ENCODE data around the gene PPP1R9B.
A peak's percentile ranks its signal among the peaks of the same experiment; 100 is the strongest.

Gene PPP1R9B

DNA sequence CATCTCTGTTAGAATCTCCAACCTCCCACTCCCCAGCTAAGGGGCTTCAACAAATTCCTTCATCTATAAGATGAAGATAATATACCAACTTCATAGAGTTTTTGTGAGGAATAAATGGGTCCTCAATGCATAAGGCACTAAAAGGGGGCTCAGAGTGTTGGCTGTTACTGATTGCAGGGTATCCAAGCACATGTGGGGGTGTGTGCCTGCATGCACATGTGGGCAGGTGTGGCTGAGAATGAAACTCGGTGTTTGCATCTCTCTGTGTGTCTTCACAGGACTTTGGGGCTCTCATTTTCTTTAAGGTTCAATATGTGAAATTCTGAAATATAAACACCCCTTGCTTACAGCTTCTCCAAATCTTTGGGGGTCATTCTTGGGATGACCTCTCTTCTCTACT is 4.1 kb upstream of the PPP1R9B start:
- no peak for DNase-seq

DNA sequence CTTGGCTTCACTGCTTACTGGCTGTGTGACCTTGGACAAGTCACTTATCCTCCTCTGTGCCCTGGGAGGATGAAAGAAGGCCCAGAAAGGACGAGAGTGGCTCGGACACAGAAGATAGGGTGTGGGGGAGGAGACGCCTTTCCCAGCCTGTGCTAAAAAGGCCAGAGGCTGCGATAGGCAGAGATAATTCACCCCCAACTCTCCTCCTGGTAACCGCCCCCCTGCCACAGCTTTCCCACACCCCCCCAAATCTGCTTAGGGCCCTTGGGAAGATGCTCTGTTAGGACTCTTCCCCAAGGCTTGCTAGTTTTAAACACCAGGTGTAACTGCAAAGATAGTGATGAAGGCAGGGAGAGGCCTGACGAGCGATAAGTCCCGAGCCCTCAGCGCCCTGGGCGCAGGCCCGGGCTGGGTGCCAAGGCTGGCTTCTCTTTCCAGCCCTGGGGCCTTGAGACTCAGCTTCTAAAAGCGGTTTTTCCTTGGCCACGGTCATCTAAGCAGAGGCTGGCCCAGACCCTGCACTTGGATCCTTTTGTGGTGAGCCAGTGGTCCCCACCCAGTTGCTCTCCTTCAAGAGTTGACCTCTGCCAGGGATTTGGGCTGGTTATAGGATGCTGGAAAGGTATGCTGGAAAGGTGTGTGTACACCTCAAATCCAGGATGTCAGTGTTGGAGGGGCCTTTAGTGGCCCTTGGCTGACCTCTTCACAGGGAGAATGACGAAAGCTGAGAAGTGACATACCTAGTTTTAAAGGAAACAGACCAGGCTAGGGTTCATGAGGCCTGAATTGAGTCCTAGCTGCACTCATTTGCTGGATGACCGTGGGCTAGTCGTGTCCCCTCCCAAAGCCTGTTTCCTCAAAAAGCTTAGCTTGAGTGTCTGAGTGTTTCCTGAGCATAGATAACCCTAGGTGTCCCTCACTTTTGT is 3.4 kb upstream of the PPP1R9B start:
- no peak for DNase-seq

DNA sequence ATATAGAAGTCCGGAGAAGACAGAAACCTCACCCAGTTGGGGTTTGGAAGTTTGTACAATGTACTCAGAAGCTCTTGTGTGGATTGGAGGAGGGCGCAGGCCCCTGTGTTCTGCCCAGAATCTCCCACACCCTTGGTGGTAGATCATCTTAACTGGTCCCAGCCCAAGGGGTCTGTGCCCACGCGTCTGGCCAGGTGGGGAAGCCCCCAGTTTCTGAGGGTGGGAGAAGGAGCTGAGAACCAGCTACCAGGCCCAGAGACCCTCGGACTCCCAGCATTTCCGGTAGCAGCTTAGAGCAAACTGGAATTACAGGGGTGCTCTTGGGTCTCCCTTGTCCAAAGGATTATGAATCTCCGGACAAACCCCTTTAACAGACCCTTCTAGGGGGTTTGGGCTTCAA is 2.3 kb upstream of the PPP1R9B start:
- no peak for DNase-seq

- DNase-seq: peak; percentile 71
Measured at GRCh38 chr17:50151937-50152547, 1.6 kb upstream of the PPP1R9B start.

DNA sequence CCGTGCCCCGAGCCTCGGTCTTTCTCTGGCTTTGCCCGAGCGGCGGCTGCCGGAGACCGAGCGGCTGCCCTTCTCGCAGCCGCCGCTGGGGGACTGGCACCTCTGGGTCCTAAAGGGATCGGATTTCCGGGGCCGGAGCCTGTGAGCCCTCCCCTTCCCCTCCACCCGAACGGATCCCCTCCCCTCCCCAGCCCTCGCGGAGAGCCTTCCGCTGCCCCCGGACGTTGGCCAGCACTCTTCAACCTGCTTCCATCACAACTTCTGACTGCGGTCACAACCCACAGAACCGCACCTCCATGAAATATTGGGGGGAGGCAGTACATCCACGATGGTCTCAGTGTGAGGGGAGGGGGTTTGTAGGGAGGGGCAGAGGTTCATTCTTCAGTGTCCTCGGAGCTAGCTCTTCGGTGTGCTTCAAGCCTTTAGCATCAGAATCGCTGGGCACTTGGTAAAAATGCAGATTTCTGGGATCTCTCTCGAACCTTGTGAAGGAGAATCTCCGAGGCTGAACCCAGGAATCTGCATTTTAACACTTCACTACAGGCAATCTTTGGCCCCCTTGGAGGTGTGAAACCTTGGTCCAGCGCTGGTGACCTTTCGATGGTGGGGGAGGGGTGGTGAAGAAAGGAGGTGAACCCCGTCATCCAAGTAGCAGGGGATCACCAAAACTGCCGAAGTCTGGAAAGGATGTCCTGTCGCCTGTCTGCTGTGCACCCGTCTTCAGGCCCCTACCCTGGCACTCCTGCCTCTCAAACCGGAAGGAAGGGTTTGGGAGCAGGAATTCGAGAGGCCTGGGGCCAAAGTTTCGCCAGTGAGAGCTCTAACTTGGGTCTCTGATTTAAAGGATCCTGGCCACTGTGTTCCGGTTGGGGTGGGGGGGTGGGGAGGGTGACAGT is 812 bp upstream of the PPP1R9B start:
- peak; percentile 77 for DNase-seq

DNA sequence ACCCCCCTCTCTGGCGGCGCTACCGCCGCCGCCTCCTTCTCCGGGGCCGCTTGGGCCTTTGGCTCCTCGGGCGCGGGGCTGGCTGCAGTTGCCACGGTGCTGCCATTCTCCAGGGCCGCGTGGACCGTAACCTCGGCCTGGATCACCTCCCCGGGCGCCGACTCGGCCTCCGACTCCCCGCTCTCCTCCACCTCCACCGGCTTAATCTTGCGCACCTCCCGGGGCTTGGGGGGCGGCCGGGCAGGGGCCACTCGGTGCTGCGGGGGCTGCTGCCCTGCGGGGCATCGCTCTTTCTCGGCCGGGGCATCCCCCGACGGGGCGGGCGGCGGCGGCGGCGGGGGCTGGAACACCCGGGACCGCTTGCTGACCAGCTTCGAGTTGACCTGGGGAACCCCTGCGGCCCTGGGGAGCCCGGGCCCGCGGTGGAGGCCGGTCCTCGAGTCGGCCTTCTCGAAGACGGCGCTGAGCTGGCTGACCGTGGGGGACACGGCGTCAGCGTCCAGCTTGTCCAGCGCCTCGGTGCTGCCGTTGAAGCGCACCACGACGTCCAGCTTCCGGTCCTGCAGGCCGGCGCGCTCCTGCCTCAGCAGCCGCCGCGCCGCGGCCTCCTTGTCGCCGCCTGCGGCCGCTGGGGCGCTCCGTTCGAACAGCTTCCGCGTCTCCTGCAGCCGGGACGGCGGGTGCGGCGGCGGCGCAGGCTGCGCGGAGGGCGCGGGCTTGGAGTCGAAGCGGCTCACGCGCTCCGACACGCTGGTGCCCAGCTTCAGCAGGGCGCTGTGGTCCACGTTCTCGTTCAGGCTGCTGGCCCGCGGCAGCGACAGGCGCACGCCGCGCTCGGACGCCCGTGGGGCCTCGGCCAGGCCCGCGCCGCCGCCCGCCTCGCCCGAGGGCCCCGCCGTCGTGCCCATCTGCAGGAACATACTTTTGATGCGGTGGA is 792 bp downstream of the PPP1R9B start:
- DNase-seq: peak; percentile 38

GRCh38 chr17:50149091-50149416 is 1.4 kb downstream of the PPP1R9B start:
- no peak for DNase-seq

DNA sequence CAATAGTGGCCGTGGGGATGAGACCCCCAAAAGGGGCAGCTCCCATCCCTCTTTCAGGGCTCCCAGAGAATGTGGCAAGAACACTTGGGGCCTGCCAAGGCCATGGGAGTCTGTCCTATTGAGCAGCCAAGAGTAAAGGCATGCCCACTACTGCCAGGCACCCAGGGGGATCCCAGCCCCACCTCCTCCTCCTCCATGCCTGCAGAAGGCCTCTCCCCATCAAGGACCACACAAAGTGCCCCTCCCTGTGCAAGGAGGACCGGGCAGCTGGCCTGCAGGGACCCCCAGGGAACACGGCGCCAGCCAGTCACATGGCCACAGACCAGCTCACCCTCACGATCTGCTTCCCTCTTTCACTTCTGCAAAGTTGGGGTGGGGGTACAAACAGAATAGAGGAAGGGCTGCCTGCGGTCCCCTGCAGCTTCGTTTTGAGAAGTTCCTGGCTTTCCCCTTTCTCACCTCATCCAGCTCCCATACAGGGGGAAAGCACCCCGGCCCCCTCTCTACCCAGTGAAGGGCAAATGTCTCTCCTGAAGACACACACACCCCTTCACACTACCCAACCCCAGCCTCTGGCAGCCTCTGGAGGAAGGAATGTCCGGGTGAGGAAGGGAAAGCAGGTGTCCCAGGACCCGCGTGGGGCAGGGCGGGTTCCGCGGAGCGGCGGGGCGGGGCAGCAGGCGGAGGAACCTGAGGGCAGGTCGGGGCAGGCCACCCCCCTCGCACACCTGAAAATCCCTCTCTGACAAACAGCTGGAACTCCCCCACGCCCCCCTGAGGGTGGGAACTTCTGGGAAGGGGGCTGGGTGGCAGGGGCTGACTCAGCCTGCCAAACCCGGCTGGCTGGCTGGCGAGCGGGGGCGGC is 2.0 kb downstream of the PPP1R9B start:
- DNase-seq: no peak

DNA sequence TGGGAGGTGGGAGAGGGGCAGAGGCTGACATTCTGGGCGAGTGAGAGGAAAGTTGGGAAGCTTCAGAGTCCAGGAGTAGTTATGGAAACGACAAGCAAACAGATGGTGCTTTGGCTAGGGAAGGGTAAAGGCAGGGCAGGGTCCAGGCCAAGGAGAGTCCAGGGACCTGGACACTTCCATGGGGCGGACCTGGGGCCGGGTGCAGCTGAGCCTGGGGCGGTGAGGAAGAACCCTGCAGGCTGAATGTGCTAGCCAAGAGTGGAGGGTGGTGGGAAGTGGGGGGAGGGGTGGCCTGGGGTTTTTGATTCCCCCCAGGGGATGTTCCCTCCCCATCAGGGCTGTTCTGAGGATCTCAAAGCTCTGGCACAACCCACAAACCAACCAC is 2.6 kb downstream of the PPP1R9B start:
- DNase-seq: no peak

- no peak for DNase-seq
Measured at GRCh38 chr17:50146927-50147665, 3.4 kb downstream of the PPP1R9B start.

- DNase-seq: no peak
Measured at GRCh38 chr17:50146230-50146926, 4.1 kb downstream of the PPP1R9B start.

- DNase-seq: no peak
Measured at GRCh38 chr17:50145532-50146229, 4.8 kb downstream of the PPP1R9B start.

DNA sequence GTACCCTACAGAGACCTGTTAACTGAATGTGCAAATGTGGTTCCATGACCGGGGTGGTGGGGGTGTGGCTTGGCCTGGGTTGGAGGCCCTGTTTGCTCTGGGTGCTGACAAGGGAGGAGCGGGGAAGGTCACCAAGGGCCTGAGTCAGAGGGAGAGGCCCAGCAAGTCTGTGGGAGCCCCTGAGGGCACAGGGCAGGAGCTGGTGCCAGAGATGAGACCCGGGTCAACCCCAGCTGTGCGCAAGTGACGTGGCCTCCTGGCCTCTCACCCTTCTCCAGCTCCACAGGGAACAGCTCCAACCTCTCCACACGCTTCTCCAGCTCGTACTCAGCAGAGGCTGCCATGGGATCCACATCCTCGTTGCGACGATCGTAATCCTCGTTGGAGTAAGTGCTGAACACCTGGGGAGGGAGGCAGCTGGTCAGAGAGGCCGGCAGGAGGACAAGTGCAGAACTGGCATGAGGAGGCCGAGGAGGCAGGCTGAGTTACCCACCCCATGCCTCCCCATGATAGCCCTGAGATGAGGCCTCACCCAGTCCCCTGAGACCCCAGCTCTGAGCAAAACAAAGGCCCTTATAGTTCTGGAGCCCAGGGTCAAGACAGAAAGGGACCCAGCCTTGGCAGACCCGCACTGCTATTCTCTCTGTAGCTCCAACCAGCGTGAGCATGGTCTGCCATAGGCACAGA is 5.5 kb downstream of the PPP1R9B start:
- no peak for DNase-seq

- DNase-seq: no peak
Measured at GRCh38 chr17:50144355-50144754, 6.1 kb downstream of the PPP1R9B start.

DNA sequence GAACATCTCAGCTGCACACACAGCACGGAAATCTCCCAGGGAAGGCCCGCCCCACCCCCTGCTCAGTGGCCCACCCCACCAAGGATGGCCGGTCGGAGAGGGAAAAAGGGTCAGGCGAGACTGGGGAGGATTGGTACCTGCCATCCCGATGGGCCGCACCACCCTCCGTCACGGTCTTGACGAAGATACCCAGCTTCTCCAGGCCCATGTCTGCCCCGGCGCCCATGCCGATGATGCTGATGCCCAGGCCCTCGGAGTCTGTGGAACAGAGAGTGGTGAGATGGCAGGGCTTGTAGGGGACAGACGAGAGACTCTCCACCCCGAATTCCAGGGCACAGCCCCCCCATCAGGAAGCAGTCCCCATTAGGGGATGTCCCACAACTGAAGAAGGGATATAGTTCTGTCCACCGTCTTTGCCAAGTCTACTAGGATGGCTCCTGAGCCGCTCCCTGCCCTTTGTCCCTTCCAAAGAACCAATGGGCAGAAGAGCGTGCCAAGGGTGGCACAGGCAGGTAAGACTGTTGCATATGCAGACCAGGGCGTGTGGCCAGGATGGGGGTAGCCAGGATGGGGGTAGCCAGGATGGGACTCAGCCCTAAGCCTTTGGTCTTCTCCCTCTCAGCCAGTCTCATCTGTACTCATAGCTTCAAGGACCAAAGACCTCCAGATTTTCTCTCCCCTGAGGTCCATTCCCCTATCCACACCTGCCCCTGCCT is 6.9 kb downstream of the PPP1R9B start:
- DNase-seq: no peak

DNA sequence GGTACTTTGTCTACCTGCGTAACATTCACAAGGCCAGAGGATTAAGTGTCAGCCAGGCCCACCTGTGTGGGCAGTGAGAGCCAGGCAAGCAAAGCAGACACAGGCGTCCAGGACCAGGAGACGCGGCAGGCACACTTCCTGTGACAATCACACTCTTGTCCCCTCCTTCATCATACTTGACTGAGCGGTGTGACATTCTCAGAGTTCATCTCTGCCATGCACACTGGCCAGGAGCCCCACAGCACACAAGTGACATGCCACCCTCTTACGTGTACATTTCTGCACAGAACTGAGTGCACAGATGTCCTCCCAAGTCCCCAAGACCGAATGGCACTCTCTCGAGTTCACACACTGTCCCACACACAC is 8.7 kb downstream of the PPP1R9B start:
- no peak for DNase-seq

DNA sequence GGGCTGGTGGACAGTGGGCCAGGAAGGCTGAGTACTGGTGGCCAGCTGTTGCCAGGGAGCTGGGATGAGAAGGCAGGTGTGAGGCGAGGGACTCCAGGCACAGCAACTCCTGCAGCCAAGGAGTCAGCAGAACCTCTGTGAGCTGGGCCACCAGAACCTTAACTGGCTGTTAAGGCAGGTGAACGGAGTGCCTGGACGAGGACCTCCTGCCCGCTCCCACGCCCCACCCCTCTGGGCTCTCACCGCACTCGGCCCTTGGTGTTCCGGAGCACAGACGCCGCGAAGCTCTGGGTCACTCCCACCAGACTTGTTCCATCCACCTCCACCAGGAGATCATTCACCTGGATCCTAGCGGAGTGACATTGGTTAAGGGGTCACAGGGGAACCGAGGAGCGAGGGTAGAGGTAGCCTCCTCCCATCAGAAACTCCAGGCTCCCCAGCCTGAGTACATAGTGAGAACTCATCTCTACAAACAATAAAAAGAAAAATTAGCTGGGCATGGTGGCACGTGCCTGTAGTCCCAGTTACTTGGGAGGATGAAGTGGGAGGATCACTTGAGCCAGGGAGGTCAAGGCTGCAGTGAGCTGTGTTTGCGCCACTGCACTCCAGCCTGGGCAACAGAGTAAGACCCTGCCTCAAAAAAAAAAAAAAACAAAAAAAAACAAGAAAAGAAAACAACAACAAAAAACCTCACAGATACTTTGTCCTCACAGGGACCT is 9.3 kb downstream of the PPP1R9B start:
- no peak for DNase-seq

Data from NCI-H2029 (cell line).